Measurements from ENCODE around the gene SENP5. TPM values are rescaled to one million over a fixed set of nuclear protein-coding genes. Genes with fewer than 3 reads are reported as not detected.

The SENP5 gene
- total RNA-seq, 1 experiment from 2014 or later: 30.4 TPM

GRCh38 chr3:196949285-196949619 lies 81.5 kb downstream of the SENP5 start:
- Histone ChIP-seq H2BK120ac (ENCODE audit: low read depth, low read length, poor library complexity, severe bottlenecking) (no peak overlapping the region), H3K23me2 (ENCODE audit: insufficient read length, low read depth, low read length, poor library complexity, severe bottlenecking) (peaks cover 2% of the 10 kb centered on the region), H4K91ac (ENCODE audit: insufficient read length, low read depth, low read length) (no peak overlapping the region), H2AFZ (ENCODE audit: low read length) (no peak overlapping the region), H4K20me1 (ENCODE audit: control insufficient read depth, insufficient read depth, insufficient read length) (no peaks in the 10 kb centered on the region), H2BK20ac (ENCODE audit: low read depth, low read length, poor library complexity, severe bottlenecking) (no peak overlapping the region), H2BK12ac (ENCODE audit: insufficient read length, low read depth, low read length) (no peak overlapping the region), H2AK5ac (ENCODE audit: insufficient read length, low read length) (no peak overlapping the region), H3T11ph (ENCODE audit: low read length) (no peak overlapping the region), H3K56ac (ENCODE audit: insufficient read length, low read depth, low read length) (no peak overlapping the region), H3K27me3 (ENCODE audit: insufficient read depth, low read length) (no peaks in the 10 kb centered on the region), H3K23ac (ENCODE audit: insufficient read length, low read depth, low read length) (no peak overlapping the region), H4K5ac (ENCODE audit: insufficient read length, low read depth, low read length) (no peak overlapping the region), H3K79me2 (ENCODE audit: insufficient read depth, low read length) (no peaks in the 10 kb centered on the region), H4K8ac (replicated peaks; ENCODE audit: insufficient read length, low read depth, low read length) (no peak overlapping the region), H3K4me1 (ENCODE audit: insufficient read depth, low read length) (no peaks in the 10 kb centered on the region), H3K4me2 (ENCODE audit: insufficient read depth, insufficient read length, low read length) (no peak overlapping the region), H3K4ac (ENCODE audit: low read depth, low read length) (no peak overlapping the region), H3K79me1 (ENCODE audit: insufficient read depth, low read depth, low read length, poor library complexity, severe bottlenecking) (no peaks in the 10 kb centered on the region), H3K18ac (ENCODE audit: insufficient read length, low read depth, low read length) (no peak overlapping the region), H2BK15ac (ENCODE audit: low read depth, low read length) (no peak overlapping the region), H3K9me3 (ENCODE audit: control insufficient read depth, low read depth, low read length) (no peaks in the 10 kb centered on the region), H3K9ac (ENCODE audit: extremely low read depth, insufficient read length, low read length) (no peak overlapping the region), H3K27ac (ENCODE audit: insufficient read length, low read depth, low read length) (no peak overlapping the region), H3K14ac (ENCODE audit: insufficient read depth, low read length) (no peak overlapping the region), H2BK5ac (ENCODE audit: insufficient read length, low read length) (no peak overlapping the region)
- Mint-ChIP-seq H3K4me3 (no peak overlapping the region; a peak in 1 of 5 replicates), H3K27me3 (ENCODE audit: low read depth) (peaks cover 22% of the 10 kb centered on the region), H3K27ac (no peak overlapping the region), H3K9me3 (no peaks in the 10 kb centered on the region), H3K36me3 (ENCODE audit: insufficient read depth in 1 of 3, low read depth in 3 of 3) (peaks cover 0 to 4% (median 1%) of the 10 kb centered on the region in 3 experiments; a peak in 2 of 7 replicates), H3K4me1 (peaks cover 6 to 7% of the 10 kb centered on the region in 2 experiments)
- no peak for DNase-seq
- TF ChIP-seq, protein P1, sequence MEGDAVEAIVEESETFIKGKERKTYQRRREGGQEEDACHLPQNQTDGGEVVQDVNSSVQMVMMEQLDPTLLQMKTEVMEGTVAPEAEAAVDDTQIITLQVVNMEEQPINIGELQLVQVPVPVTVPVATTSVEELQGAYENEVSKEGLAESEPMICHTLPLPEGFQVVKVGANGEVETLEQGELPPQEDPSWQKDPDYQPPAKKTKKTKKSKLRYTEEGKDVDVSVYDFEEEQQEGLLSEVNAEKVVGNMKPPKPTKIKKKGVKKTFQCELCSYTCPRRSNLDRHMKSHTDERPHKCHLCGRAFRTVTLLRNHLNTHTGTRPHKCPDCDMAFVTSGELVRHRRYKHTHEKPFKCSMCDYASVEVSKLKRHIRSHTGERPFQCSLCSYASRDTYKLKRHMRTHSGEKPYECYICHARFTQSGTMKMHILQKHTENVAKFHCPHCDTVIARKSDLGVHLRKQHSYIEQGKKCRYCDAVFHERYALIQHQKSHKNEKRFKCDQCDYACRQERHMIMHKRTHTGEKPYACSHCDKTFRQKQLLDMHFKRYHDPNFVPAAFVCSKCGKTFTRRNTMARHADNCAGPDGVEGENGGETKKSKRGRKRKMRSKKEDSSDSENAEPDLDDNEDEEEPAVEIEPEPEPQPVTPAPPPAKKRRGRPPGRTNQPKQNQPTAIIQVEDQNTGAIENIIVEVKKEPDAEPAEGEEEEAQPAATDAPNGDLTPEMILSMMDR (conservative IDR thresholded peaks at IDR 0.05): no peak
- no CpG with 5 or more reads among the region's 6 CpGs for WGBS (ENCODE audit: extremely low coverage, insufficient read length, low lambda C conversion rate)

Measured in H9 (cell line).